Pancreas (tissue), 10 donors: Measurements from ENCODE around the gene CYP4A22. TPM values are rescaled to one million over a fixed set of nuclear protein-coding genes. Genes with fewer than 3 reads are reported as not detected.

Experiments
- ATAC-seq, 4 donors: fragments of 200-7000 bp; cut with Tn5 transposase; one replicate each; pipeline versions ENCODE4 v1.8.0 to v1.9.1; 2020; ENCODE audit warnings: mild to moderate bottlenecking in 4 of 4, moderate library complexity in 4 of 4
- DNase-seq, 6 donors: peaks; one replicate each; pipeline ENCODE4 v3.0.0-alpha.2; 2020
- FAIRE-seq: peaks from 2 replicates; lab custom pipeline; 2012; peaks lifted over from hg19 to GRCh38; lab: Jason Lieb, UNC
- H3K27ac ChIP-seq, 4 donors: fragments of 200-600 bp; sonication (generic); 1 replicate in 3 of 4; 2 replicates in 1 of 4; pipeline versions ENCODE4 v1.5.0 to v1.8.0; 2020
- H3K27me3 ChIP-seq, 4 donors: fragments of 200-600 bp; one replicate each; pipeline ENCODE4 v1.8.0; 2021
- H3K36me3 ChIP-seq, 3 donors: fragments of 200-600 bp; sonication (generic) in 1 of 3; one replicate each; pipeline versions ENCODE4 v1.5.0 to v1.8.0; 2020 to 2021
- H3K4me1 ChIP-seq, 3 donors: fragments of 200-600 bp; one replicate each; pipeline ENCODE4 v1.8.0; 2021
- H3K4me3 ChIP-seq, 4 donors: fragments of 200-600 bp; sonication (generic) in 2 of 4; one replicate each; pipeline versions ENCODE4 v1.5.0 to v1.8.0; 2020 to 2021
- H3K9me3 ChIP-seq, 4 donors: fragments of 200-600 bp; one replicate each; pipeline ENCODE4 v1.8.0; 2021
- CTCF ChIP-seq, 4 donors: fragments of 200-600 bp; sonication (generic) in 3 of 4; IDR thresholded peaks; one replicate each; pipeline versions ENCODE4 v1.5.0 to v1.8.0; 2021; ENCODE audit warnings: antibody characterized with exemption in 4 of 4
- WGBS, 2 donors: extraction: QIAGEN DNeasy Blood & Tissue Kit; methylation state at CpG; one replicate each; pipeline ENCODE4 v1.1.7; 2013; 5-methylcytosine and 5-hydroxymethylcytosine counted together
- intact Hi-C, 3 donors: fragments of 100-400 bp; cut with DNase I; formaldehyde crosslinking; loops; one replicate each; pipeline versions ENCODE4 v1.11.1 to v1.14.2; 2022
- polyA plus RNA-seq, 2 donors: library from polyadenylated mRNA; stranded (reverse); fragments of 200-250 nt; gene quantifications; one replicate each; pipeline ENCODE4 v1.2.3, GENCODE V29; 2013
- total RNA-seq, 6 donors: library from RNA; stranded (reverse); fragmentation: NEBNext Ultra II Directional in 4 of 6; extraction: Animal tissue kit (Norgen Biotek cat#: 25700) in 4 of 6; gene quantifications; one replicate each; pipeline versions ENCODE4 v1.2.1 to v1.2.4, GENCODE V29; 2021 to 2023
- donor health status: healthy with polysubstance abuse.
- donor health status: DM: no; HTN: no; CAD: no; lungs with moderate emphysema.
- donor health status: DM: no; HTN: no; CAD: no.
- donor health status: control.
- donor health status: control.
- donor health status: Bipolar disorder and iron deficiency.
- donor health status: DM: yes; HTN: yes; CAD: no.
- donor health status: DM: no; HTN: no; CAD: no.
- donor health status: DM: no; HTN: no; CAD: no.
- donor health status: DM: yes; HTN: yes; CAD: no.

The CYP4A22 gene
- total and polyA plus RNA-seq, 8 donors, result 0.11 to 0.28 (median 0.19) TPM; not detected in 5

DNA sequence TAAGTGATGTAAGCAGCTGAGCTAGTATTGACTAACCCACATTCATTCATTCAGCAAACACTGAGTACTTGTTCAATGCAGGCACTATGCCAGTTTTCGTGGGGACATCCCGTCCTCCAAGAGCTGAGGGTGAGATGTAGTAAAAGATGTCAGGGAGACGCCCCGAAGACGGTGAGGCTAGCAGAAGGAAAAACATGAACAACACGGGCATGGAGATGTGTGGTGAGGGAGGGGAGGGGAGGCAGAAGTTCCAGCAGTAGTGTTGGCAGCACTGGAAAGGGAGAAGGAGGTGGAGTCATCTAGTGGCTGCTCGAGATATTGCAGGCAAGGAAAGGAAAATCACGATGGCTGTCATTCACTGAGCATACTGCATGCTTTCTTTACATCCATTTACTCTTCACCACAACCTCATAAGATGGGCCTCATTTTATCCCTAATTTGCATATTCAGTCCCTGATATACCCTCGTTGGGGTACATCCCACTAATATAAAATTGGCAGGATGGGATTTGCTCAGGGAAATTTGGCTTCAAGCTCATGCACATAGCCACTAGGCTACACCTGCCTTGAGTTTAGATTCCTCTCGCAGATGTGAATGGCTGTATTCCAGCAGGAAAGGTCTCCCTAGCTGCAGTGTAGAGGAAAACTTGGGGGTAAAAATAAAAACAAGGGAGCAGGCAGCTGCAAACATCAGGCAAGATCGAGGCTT is 38.1 kb downstream of the CYP4A22 start:
- WGBS, 2 donors, result 10% methylated on average over 11 of the region's 11 CpGs
- TF ChIP-seq CTCF (IDR thresholded peaks at IDR 0.05), result peak; percentile 84 to 92 (median 92)
- Histone ChIP-seq H3K4me3 (no peak overlapping the region), H3K9me3 (no peaks in the 10 kb centered on the region), H3K27me3 (no peaks in the 10 kb centered on the region), H3K4me1 (peaks cover 0 to 11% (median 6%) of the 10 kb centered on the region in 3 donors), H3K27ac (no peak overlapping the region), H3K36me3 (no peaks in the 10 kb centered on the region)
- DNase-seq, result peak in 1 of 6 donors; percentile 74
- intact Hi-C loops, result no loop called here
- no peak for FAIRE-seq
- peak; percentile 59 to 81 (median 69) for ATAC-seq

GRCh38 chr1:47178020-47178419 is 40.8 kb downstream of the CYP4A22 start:
- no peaks in the 10 kb centered on the region for H3K36me3 ChIP-seq
- WGBS, 2 donors, result 60 to 63% methylated on average over 6 of the region's 6 CpGs
- no peaks in the 10 kb centered on the region for H3K9me3 ChIP-seq
- H3K27me3 ChIP-seq, result no peaks in the 10 kb centered on the region
- TF ChIP-seq CTCF (IDR thresholded peaks at IDR 0.05), result no peak
- H3K27ac ChIP-seq, result no peak overlapping the region
- intact Hi-C loops, result no loop called here
- peaks cover 0 to 12% (median 6%) of the 10 kb centered on the region in 3 donors for H3K4me1 ChIP-seq
- no peak for ATAC-seq
- H3K4me3 ChIP-seq, result no peak overlapping the region
- FAIRE-seq, result no peak
- no peak for DNase-seq

DNA sequence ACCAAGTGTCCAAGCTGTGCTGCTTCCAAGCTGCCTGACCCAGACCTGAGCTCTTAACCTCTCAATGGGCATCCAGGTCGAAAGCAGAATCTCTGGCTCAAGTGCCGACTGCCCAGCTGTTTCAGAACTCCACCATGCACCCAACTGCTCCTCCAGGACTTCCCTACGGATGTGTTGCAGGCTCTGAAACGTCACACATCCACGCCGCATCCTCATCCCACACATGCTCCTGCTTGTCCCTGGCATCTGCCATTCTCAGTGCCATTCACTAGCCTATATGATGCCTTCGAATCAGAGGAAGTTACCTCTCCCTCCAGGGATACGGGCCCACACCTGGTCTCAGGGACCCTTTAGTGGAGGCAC is 41.4 kb downstream of the CYP4A22 start:
- H3K27ac ChIP-seq, result no peak overlapping the region
- WGBS, 2 donors, result 61 to 68% methylated on average over 8 of the region's 8 CpGs
- no peak for DNase-seq
- no peaks in the 10 kb centered on the region for H3K9me3 ChIP-seq
- H3K27me3 ChIP-seq, result no peaks in the 10 kb centered on the region
- ATAC-seq, result no peak
- H3K36me3 ChIP-seq, result no peaks in the 10 kb centered on the region
- H3K4me1 ChIP-seq, result peaks cover 0 to 12% (median 6%) of the 10 kb centered on the region in 3 donors
- intact Hi-C loops, result no loop called here
- H3K4me3 ChIP-seq, result peak overlapping the region in 1 of 4 donors; percentile 39
- TF ChIP-seq CTCF (IDR thresholded peaks at IDR 0.05), result no peak
- FAIRE-seq, result no peak

DNA sequence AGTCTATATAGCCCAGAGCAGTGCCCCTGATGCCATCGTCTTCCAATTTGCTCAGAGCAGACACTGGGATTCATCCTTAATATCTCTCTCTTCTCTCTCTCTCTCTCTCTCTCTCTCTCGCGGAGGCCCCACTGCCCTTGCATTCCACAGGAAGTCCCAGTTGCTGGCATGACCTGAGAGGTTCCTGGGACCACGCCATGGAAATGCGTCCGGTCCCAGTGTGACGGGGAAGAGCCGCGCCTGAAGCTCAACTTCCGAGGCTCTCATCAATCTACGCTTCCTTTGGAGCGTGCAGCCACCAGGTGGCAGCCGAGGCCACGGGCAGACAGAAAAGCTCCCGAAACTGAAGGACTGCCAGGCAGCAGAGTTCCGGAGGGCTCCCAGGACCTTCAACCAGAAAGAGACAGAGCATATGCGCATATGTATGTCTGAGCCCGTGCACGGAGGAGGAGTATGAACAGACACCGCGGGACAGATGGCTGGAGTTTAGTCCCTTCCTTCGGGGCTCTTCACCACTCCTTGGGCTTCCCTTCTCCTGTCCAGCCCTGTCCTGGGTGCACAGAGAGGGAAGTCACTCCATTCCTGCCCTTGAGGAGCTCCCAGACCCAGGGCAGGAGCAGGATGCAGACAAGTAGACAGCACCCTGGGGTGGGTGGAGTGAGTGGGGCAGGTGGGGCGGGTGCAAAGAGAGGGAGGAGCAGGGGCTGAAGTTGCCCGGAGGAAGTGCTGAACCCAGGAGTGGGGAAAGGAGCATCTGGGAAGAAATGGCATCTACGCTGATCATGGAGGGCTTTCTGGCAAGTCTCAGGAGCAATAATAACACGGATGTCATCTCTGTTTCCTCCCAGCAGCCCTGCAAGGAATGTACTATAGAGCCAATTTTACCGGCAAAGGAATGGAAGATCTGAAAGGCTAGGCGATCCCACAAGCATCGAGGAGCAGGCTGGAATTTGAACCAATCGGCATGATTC is 42.1 kb downstream of the CYP4A22 start:
- peaks cover 0 to 12% (median 6%) of the 10 kb centered on the region in 3 donors for H3K4me1 ChIP-seq
- H3K27ac ChIP-seq, result peak overlapping the region in 2 of 4 donors; percentile 44 to 50
- intact Hi-C loops, result no loop called here
- no peaks in the 10 kb centered on the region for H3K27me3 ChIP-seq
- peak; percentile 76 to 86 (median 82) for TF ChIP-seq CTCF (IDR thresholded peaks at IDR 0.05)
- H3K4me3 ChIP-seq, result peak overlapping the region in 2 of 4 donors; percentile 19 to 39
- no peaks in the 10 kb centered on the region for H3K9me3 ChIP-seq
- DNase-seq (peak; percentile 76 to 93 (median 90)), FAIRE-seq (no peak), ATAC-seq (peak; percentile 80 to 92 (median 90))
- 4 to 6% methylated on average over 28 of the region's 30 CpGs for WGBS, 2 donors
- no peaks in the 10 kb centered on the region for H3K36me3 ChIP-seq
